HG03108 (cell line): ENCODE results near the gene ADAMTSL2.
"Not testable (repeated sequence)": the region's sequence is repeated elsewhere in the genome, so short reads cannot be mapped to it uniquely, and the experiment has no call there.

Experiments used
- ATAC-seq: cut with Tn5 transposase; IDR thresholded peaks from one replicate; pipeline ENCODE4 v1.9.1; 2021; ENCODE audit warnings: moderate library complexity; ENCODE audit not compliant: unreplicated experiment

The ADAMTSL2 gene

DNA sequence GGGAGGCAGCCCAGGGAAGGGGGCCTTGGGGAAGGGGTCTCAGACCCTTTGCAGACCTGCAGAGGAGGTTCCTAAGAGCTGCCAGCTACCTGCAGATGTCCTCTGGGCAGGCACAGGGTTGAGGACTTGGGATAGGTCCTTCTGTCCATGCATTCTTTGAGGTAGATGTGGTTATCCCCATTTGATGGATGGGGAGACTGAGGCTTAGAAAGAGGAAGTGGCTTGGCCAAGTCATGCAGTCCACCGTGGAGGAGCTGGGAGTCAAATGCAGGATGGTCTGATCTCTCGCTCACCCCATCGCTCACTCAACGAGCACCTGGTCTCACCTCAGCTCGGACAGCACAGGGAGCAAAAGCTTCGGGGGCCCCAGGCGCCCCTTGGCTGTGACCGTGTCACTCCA, 20.2 kb downstream of the ADAMTSL2 start:
- no peak for ATAC-seq

DNA sequence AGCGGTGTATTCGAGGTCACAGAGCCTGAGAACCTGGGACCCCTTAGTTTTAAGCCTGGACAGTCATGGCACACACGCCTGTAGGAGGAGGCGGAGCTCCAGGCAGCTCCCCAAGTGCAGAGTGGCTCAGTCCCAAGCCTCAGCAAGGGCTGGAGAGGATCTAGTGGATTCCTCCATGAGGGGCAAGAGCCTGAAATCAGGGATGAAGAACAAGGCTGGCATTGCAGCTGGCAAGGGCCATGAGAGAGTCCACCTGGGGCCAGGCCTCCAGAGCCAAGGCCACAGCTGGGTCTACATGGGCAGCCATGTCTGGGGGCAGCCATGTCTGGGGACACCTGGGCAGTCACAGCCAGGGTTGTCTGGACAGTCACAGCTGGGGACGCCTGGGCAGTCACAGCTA, 21.9 kb downstream of the ADAMTSL2 start:
- ATAC-seq = no peak

DNA sequence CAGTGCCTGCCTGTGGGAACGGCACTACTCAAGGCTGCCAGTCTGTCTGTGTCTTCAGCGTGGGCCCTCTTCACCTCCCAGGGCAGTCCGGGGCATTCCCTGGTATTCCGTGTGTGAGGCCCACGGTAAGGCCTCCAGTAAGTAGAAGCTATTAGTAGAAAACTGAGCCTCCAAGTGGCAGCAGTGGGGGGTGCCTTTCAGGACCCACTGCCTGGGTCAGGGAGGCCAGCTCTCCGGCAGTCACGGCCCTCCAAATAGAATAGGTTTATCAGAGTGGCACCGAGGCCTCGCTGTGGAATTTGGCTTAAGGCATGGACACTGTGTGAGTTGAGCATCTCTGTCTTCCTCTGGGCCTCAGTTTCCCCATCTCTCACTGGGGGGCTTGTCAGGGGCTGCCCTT, 23.1 kb downstream of the ADAMTSL2 start:
- ATAC-seq = no peak

DNA sequence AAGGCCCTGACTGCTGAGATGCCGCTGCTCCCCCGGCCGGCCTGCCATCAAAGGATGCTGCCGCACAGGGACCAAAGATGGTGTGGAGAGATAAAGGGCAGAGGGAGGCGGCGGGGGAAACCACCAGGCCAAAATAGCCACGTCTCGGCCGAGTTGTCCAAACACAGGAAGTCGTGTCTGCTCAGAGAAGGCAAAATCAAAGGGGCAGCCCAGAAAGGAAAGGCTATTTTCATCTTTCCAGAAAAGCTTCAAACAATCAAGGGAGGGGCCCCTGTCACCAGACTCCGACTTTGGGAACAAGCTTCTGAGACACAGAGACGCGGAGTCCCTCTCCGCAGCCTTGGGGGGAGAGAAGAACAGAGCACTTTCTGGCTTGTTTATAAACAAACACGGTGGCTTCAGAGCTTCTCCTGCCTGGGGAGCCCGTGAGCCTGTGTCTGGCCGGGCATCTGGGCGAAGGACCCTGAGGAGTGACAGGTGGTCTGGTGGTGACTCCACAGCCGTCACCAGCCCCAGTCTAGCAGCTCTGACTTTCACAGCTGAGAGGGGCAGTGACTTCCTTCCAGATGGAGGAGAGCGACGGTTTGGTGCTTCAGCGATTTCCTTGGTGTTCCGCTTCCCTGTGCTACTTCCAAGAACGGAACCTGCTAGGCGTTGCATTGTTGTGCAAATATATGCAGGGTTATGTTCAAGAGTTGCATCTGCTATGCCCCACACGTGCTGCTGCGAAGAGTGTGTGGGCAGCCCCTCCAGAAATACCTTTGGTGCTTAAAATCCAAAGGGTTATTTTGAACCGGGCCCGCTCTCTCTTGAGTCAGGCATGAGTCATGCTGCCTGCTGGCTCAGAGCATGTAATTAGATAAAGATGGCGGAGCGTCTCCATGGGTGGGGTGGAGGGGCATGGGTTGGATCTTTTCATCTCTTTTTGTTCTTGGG, 24.0 kb downstream of the ADAMTSL2 start:
- no peak for ATAC-seq

DNA sequence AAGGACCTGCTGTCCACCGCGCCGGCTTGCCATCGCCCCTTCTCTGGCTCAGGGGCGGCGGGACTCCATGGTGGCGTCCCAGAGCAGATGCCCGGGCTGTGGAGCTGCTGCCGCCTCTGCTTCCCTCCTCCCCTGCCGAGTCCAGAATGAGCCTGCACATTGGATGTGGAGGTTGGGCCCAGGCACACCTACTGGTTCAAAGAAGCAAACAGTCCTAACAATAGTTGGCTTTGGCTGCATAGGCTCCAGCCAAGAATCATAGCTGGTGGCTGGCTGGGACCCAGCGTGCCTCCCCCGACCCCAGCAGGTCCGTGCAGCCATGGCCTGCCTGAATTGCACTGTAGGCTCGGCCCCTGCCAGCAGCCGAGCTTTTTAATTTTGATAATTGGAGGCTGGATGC, 25.8 kb downstream of the ADAMTSL2 start:
- ATAC-seq = no peak

DNA sequence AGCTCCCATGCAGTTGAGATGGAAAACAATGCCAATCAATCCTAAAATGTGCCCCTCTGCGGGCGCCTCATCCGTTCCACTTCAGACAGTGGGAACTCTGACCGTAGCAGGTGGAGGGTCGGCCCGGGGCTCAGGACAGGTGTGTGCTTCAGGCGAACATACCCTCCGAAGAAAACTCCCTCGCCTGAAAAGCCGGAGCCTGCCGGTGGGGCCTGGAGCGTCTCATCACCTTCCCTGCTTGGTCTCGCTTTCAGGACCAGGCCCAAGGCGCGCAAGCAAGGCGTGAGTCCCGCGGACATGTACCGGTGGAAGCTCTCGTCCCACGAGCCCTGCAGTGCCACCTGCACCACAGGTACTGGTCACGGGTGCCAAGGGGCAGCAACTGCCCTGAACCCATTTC, 26.4 kb downstream of the ADAMTSL2 start:
- ATAC-seq = no peak

DNA sequence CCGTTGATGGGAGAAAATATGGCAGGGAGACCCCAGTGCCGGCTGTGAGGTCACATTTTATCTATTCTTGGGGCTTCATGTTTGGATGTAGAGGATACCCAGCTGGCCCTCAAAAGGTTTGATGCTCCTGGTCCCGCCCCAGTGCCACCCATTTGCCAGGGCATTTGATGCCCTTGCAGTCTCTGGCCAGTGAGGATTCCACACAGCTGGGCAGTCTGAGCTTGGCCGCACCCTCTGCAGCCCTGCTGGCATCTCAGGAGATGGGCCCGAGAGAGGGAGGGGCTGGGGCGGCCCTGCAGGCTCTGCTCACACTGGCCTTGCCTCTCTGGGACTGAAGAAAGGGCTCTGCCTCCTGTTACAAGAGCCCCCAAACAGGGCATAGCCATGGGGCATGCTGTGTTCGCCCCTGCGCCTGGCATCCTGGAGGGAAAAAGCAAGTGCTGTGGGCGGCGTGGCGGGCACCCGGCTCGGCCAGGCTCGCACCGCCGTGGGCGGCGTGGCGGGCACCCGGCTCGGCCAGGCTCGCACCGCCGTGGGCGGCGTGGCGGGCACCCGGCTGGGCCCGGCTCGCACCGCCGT, 27.6 kb downstream of the ADAMTSL2 start:
- ATAC-seq = no peak

DNA sequence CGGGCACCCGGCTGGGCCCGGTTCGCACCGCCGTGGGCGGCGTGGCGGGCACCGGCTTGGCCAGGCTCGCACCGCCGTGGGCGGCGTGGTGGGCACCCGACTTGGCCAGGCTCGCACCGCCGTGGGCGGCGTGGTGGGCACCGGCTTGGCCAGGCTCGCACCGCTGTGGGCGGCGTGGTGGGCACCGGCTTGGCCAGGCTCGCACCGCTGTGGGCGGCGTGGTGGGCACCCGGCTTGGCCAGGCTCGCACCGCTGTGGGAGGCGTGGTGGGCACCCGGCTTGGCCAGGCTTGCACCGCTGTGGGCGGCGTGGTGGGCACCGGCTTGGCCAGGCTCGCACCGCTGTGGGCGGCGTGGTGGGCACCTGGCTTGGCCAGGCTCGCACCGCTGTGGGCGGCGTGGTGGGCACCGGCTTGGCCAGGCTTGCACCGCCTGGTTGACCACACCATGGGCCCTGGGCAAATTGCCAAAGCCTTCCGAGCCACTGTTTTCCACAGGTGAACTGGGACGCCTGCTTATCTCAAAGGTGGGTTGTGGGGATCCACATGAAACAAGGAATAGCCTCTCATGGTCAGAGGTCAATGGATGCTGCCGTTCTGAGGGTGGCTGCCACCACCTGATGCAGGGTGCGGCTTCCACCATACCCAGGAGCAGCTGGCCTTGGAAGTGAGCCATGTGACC, 28.2 kb downstream of the ADAMTSL2 start:
- no peak for ATAC-seq

DNA sequence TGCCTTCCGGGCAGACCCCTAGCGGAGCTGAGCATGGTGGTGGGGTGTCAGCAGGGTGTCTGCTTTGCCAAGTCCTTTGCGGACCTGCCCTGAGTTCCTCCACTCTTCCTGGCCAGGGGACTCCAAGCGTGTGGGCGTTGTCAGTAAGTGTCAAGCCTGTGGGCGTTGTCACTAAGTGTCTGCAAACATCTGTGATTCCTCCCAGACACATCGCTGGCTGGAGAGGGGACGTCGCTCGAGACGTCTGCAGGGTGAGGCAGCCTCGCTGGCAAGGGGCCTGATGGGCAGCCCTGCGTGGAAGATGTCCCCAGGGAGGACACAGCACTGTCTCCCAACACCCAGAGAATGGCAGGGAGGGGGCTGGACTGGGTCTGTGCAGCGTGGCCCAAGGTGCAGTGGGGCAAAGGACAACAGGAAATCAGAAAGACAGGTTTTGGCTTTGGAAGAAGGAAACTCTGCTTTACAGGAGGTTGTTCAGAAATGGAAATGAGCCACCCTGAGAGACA, 28.8 kb downstream of the ADAMTSL2 start:
- no peak for ATAC-seq

DNA sequence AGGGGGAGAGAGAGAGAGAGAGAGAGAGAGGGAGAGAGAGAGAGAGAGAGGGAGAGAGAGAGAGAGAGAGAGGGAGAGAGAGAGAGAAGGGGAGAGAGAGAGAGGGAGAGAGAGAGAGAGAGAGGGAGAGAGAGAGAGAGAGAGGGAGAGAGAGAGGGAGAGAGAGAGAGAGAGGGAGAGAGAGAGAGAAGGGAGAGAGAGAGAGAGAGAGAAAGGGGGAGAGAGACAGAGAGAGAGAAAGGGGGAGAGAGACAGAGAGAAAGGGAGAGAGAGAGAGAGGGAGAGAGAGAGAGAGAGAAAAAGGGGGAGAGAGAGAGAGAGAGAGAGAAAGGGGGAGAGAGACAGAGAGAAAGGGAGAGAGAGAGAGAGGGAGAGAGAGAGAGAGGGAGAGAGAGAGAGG, 29.3 kb downstream of the ADAMTSL2 start:
- not testable (repeated sequence) for ATAC-seq

DNA sequence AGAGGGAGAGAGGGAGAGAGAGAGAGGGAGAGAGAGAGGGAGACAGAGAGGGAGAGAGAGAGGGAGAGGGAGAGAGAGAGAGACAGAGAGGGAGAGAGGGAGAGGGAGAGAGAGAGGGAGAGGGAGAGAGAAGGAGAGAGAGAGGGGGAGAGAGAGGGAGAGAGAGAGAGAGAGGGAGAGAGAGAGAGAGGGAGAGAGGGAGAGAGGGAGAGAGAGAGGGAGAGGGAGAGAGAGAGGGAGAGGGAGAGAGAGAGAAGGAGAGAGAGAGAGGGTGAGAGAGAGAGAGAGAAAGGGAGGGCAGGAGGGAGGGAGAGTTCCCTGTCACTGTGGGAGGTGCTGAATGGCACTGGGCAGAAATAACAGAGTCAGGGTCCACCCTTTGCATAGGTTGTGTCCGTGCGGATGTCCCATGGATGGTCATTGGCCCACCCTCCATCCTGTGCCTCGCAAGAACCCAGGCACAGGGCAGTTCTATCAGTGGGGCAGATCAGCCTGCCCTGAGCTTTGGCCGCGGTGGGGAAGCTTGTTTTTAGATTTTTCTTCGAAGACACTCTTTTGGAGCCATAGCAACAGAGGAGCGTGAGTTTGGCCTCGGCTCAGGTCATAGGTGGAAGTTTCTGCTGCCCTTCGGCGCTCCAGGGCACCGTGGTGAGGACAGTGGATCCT, 30.1 kb downstream of the ADAMTSL2 start:
- ATAC-seq = no peak

DNA sequence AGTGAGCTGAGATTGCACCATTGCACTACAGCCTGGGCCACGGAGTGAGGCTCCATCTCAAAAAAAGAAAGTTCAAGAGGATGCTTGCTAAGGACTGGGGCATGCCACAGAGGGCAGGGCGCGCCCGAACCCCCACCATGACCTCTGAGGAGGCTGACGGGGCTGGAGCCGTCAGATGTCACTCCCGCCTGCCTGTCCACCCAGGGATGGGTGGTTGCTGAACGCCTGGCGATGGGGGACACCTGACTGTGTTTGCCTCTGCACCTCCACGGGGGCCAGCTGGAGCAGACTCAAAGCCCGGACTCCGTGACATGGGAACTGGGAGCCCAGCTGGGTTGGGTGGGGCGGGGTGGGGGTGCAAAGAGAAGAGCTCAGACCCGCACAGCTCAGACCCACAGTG, 31.9 kb downstream of the ADAMTSL2 start:
- no peak for ATAC-seq

DNA sequence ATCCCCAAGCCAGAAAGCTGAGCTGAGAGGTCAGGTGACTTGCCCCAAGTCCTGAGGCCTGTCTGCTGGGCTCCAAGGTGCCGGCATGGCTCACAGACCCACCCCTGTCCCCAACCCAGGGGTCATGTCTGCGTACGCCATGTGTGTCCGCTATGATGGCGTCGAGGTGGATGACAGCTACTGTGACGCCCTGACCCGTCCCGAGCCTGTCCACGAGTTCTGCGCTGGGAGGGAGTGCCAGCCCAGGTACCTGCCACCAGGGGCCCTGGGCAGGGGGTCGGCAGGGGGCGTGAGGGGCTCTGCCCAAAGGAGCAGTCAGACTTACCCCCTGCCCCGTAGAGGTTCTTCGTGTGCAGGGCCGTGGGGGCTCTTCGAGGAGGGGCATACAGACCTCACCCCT, 32.3 kb downstream of the ADAMTSL2 start:
- no peak for ATAC-seq

DNA sequence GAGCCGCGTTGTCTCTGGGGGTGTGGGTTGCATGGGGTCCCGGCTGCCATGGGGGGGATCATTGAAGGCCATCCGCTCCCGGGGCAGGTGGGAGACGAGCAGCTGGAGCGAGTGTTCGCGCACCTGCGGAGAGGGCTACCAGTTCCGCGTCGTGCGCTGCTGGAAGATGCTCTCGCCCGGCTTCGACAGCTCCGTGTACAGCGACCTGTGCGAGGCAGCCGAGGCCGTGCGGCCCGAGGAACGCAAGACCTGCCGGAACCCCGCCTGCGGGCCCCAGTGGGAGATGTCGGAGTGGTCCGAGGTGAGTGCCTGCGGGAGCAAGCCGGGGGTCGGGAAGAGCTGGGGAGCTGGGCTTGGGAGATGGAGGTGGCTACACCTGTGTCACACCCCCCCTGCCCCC, 33.7 kb downstream of the ADAMTSL2 start:
- no peak for ATAC-seq

DNA sequence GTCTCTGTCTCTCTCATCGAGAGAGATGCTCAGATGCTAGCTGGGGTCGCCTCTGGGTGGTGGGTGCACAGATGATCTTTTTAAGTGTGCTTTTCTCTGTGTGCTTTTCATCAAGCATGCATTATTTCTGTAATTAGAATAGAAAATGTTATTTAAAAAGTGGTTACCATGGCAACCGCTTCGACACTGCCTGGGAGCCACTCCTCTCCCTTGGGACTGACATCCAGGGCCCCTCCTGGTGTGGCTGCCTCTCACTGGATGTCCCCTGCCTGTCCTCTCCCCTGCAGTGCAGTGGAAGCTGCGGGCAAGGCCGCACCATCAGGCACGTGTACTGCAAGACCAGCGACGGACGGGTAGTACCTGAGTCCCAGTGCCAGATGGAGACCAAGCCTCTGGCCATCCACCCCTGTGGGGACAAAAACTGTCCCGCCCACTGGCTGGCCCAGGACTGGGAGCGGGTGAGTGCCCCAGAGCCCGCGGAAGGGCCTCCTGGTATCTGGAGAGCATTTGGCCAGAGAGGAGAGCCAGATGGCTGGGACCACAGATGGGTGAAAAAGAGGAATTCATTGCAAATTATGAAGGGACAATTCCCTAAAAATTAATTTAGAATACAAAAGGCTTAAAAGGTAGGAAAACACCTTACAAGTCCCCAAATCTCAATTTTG, 34.7 kb downstream of the ADAMTSL2 start:
- no peak for ATAC-seq

DNA sequence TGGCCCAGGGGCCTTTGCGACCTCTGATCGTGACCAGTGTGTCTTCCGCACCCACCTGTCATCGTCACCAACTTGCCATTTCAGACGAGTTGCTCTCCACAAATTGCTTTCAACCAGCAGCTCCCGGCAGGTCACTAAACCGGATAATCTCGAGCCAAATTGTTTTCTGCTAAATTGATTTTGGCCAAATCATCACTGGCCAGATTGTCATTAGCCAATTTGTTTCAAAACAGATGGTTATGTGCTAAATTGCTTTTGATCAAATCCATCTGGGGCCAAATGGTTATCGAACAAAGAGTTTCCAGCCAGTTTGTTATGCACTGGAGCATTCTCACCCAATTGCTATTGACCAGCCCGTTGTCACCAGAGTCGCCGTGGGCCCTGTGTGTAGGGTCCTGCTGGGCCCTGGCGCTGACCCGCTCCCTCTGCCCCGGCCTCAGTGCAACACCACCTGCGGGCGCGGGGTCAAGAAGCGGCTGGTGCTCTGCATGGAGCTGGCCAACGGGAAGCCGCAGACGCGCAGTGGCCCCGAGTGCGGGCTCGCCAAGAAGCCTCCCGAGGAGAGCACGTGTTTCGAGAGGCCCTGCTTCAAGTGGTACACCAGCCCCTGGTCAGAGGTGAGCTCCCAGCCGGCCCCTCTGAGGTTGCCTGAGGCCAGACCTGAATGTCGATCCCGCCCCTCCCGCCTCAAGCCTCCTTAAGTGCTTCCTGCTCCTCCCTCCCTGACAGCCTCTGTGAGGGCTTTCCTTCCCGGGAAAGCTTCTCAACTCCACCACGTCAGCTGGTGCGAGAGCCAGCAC, 35.6 kb downstream of the ADAMTSL2 start:
- no peak for ATAC-seq

DNA sequence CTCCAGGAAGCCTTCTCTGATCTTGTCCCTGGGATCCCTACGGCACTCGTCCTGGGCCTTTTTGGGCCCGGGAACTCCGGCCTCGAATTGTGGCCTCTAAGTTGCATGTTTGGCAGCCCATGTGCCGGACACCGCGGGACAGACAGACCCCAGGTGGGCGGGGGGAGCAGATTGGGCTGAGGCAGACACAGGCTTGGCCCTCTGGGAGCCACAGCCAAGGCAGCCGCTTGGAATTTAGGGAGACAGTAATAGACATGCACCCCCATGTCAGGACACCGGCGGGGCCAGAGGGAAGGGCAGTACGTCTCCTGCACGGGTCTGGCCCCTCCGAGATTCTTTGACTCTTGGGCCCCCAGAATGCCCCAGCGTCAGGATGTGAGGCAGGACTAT, 36.2 kb downstream of the ADAMTSL2 start:
- ATAC-seq = no peak

DNA sequence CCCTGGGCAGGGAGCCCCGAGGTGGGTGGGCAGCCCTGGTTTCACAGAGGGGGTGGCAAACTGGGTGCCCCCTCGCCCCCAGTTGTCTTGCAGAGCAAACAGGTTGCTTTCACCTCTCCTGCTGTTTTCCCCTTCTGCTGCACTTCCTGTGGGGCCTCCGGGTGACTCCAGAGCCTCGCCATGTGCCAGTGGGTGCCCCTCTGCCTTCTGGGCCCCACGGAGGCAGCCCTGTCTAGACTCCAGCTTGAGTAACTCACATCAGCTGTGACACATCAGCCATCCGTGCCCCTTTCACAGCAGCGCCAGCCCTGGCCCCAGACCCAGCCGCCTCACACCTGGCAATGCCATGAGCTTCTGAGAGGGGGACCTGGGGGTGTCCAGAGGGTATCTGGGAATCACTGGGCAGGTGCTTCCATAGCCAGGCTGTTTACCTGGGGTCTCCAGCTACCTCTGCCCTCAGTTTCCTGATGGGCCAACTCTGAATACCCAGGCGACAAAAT, 36.9 kb downstream of the ADAMTSL2 start:
- ATAC-seq = no peak

DNA sequence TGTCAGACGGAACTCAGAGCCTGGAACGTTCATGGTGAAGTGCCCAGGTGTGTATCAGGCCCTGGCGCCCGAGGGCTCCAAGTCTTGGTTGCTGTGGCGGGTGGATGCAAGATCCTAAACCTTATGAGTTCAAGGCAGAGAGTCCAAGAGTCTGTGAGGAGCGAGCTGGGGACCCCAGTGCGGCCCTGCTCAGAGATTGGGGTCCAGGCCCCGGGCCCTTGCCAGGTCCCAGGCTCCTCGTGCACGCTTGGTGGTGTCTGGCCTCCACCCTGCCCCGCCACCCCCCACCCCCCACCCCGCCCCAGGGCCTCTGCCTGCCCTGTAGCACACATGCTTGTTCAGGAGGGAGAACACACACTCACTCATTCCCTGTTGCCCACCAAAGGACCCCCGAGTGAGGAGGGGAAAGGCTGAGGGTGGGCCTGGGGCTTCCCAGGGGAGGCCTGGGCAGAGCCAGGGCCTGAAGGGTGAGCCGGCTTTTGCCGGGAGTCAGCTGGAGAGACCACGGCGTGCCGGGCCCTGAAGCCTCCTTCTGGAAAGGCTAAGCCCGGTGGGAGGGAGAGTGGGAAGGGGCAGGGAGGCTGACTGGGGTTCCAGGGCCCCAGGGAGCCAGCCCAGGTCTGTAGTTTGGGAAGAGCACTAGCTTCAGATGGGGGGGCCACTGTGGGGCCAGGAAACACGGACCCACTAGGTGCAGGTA, 37.5 kb downstream of the ADAMTSL2 start:
- no peak for ATAC-seq
